HG02973 (cell line): Measurements from ENCODE around the gene RHBDD3.
"Not testable (repeated sequence)": the region's sequence is repeated elsewhere in the genome, so short reads cannot be mapped to it uniquely, and the experiment has no call there.

Source experiments
- ATAC-seq: cut with Tn5 transposase; IDR thresholded peaks from one replicate; pipeline ENCODE4 v1.9.1; 2021; ENCODE audit warnings: moderate library complexity; ENCODE audit not compliant: unreplicated experiment

The RHBDD3 gene

GRCh38 chr22:29253561-29254285, 14.1 kb downstream of the RHBDD3 start:
- no peak for ATAC-seq

GRCh38 chr22:29251981-29252911, 15.5 kb downstream of the RHBDD3 start:
- ATAC-seq = no peak

GRCh38 chr22:29251265-29251664, 16.5 kb downstream of the RHBDD3 start:
- no peak for ATAC-seq

- not testable (repeated sequence) for ATAC-seq
Measured at GRCh38 chr22:29247891-29248290, 19.9 kb downstream of the RHBDD3 start.

- no peak for ATAC-seq
Measured at GRCh38 chr22:29245626-29246385, 22.0 kb downstream of the RHBDD3 start.

- ATAC-seq = no peak
Measured at GRCh38 chr22:29244785-29245625, 22.8 kb downstream of the RHBDD3 start.

- ATAC-seq = no peak
Measured at GRCh38 chr22:29243874-29244446, 23.8 kb downstream of the RHBDD3 start.

GRCh38 chr22:29240481-29240880, 27.3 kb downstream of the RHBDD3 start:
- ATAC-seq = not testable (repeated sequence)

- no peak for ATAC-seq
Measured at GRCh38 chr22:29233277-29233877, 34.4 kb downstream of the RHBDD3 start.

- no peak for ATAC-seq
Measured at GRCh38 chr22:29231971-29232959, 35.5 kb downstream of the RHBDD3 start.

GRCh38 chr22:29230972-29231875, 36.6 kb downstream of the RHBDD3 start:
- no peak for ATAC-seq

- ATAC-seq = no peak
Measured at GRCh38 chr22:29226351-29226981, 41.3 kb downstream of the RHBDD3 start.

GRCh38 chr22:29225422-29226090, 42.2 kb downstream of the RHBDD3 start:
- no peak for ATAC-seq

GRCh38 chr22:29224859-29225410, 42.8 kb downstream of the RHBDD3 start:
- no peak for ATAC-seq

- ATAC-seq = no peak
Measured at GRCh38 chr22:29224121-29224858, 43.5 kb downstream of the RHBDD3 start.
